Activated CD8-positive, alpha-beta T cell treated with anti-CD3 and anti-CD28 coated beads for 36 hours (primary cell): Measurements from ENCODE around the gene SLC48A1. TPM values are rescaled to one million over a fixed set of nuclear protein-coding genes. Genes with fewer than 3 reads are reported as not detected.
A peak's percentile ranks its signal among the peaks of the same experiment; 100 is the strongest.
"Not testable (repeated sequence)": the region's sequence is repeated elsewhere in the genome, so short reads cannot be mapped to it uniquely, and the experiment has no call there.

Experiments used
- ATAC-seq: fragments of 200-7000 bp; cut with Tn5 transposase; one replicate; pipeline ENCODE4 v1.10.0; 2021; ENCODE audit warnings: mild to moderate bottlenecking, moderate library complexity
- CTCF ChIA-PET: fragments of 350-600 bp; sonication (Branson Sonifier 250); formaldehyde crosslinking; loops from one replicate; lab custom pipeline; 2021; ENCODE audit warnings: antibody characterized with exemption; lab: Charles Lee
- POLR2A ChIA-PET: fragments of 350-600 bp; sonication (Branson Sonifier 250); formaldehyde crosslinking; loops from one replicate; lab custom pipeline; 2021; ENCODE audit warnings: antibody characterized with exemption; lab: Charles Lee
- DNase-seq: peaks from one replicate; pipeline ENCODE4 v3.0.0-alpha.2; 2020
- H3K27ac Mint-ChIP-seq: one replicate; pipeline ENCODE4 v1.8.0; 2021; ENCODE audit warnings: mild to moderate bottlenecking, mixed read lengths
- H3K27me3 Mint-ChIP-seq: one replicate; pipeline ENCODE4 v1.8.0; 2021; ENCODE audit warnings: mixed read lengths
- H3K36me3 Mint-ChIP-seq: one replicate; pipeline ENCODE4 v1.8.0; 2021; ENCODE audit warnings: low read depth, mixed read lengths
- H3K4me1 Mint-ChIP-seq: one replicate; pipeline ENCODE4 v1.8.0; 2021; ENCODE audit warnings: low read depth, mixed read lengths
- H3K4me3 Mint-ChIP-seq: one replicate; pipeline ENCODE4 v1.8.0; 2021; ENCODE audit warnings: mild to moderate bottlenecking, moderate library complexity, mixed read lengths
- H3K9me3 Mint-ChIP-seq: one replicate; pipeline ENCODE4 v1.8.0; 2021; ENCODE audit warnings: mixed read lengths
- CTCF ChIP-seq: fragments of 200-600 bp; IDR thresholded peaks from one replicate; pipeline ENCODE4 v1.8.0; 2022; ENCODE audit warnings: antibody characterized with exemption, mild to moderate bottlenecking
- intact Hi-C: fragments of 100-400 bp; cut with micrococcal nuclease; formaldehyde crosslinking; loops from one replicate; pipeline ENCODE4 v1.10.0; 2022
- total RNA-seq, 2 experiments: library from RNA; stranded (reverse); gene quantifications; one replicate each; pipeline ENCODE4 v1.2.3, GENCODE V29; 2021

SLC48A1 gene
- total RNA-seq, 2 experiments from 2014 or later: 8.8 to 10.2 TPM

DNA sequence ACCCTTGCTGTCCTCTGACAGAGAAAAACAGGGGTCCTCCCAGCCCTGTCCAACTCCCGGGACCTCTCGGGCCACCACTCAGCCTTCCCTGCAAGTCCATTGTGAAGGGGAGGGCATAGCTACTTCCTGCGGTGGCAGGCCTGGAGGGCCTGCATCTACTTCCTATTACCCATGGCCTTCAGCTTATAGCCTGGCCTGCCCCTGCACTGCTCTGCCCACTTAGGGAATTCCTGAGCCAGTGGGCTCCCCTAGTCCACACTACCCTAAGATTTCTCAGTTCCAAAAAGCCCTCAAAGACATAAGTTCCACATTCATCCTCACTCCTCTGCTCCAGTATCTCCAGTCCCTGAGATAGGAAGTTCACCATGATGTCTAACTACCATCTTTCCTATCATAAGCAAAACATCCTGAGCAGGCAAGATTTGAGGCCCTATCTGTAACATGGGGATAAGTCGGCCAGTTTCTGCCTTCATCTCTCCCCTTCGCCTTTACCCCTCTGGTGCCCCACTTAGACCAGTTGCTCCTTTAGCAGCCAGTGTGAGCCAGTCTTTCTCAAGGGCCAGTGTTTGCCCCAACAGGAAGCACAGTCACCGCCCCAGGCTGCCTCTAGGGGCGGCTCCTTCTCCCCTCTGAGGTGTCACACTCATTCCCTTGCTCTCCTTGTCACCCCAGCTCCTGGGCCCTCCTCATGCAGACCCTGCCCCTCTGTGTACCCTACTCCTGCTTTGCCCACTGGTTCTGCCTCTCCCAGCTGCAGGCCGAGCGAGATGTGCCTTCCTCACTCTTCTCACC is 35.7 kb downstream of the SLC48A1 start:
- Mint-ChIP-seq H3K9me3 (no peaks in the 10 kb centered on the region), H3K36me3 (peaks cover 85% of the 10 kb centered on the region)
- TF ChIP-seq CTCF: peak; percentile 62

DNA sequence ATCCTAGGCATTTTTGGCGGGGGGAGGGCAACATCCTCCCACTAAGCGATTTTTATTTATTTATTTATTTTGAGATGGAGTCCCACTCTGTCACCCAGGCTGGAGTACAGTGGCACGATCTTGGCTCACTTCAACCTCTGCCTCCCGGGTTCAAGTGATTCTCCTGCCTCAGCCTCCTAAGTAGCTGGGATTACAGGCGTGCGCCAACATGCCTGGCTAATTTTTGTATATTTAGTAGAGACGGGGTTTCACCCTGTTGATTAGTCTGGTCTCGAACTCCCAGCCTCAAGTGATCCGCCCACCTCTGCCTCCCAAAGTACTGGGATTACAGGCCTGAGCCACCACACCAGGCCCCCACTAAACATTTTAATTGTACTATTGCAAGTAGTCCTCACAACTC is 36.5 kb downstream of the SLC48A1 start:
- H3K9me3 Mint-ChIP-seq, intact Hi-C loops, H3K27me3 Mint-ChIP-seq: not testable (repeated sequence)

More for the DNA sequence above, 35.7 kb downstream of the SLC48A1 start:
- peak; percentile 48 for ATAC-seq
- intact Hi-C loops: no loop called here
- Mint-ChIP-seq H3K27ac (peak overlapping the region; percentile 98), H3K4me1 (peaks cover 84% of the 10 kb centered on the region), H3K4me3 (peak overlapping the region; percentile 79), H3K27me3 (no peaks in the 10 kb centered on the region)
- peak; percentile 85 for DNase-seq
- ChIA-PET CTCF (interaction anchor here (0.8 to 19.8 kb wide), 20 partner anchors 9 to 374 kb away, joined by 3 to 624 read pairs (median 8); partner anchors contain the start of genes CCDC184, ENDOU, HDAC7 and RAPGEF3), POLR2A (interaction anchor here (0.9 to 37.9 kb wide), 12 partner anchors 7 to 71 kb away, joined by 3 to 904 read pairs (median 6); partner anchors contain the start of gene HDAC7)

DNA sequence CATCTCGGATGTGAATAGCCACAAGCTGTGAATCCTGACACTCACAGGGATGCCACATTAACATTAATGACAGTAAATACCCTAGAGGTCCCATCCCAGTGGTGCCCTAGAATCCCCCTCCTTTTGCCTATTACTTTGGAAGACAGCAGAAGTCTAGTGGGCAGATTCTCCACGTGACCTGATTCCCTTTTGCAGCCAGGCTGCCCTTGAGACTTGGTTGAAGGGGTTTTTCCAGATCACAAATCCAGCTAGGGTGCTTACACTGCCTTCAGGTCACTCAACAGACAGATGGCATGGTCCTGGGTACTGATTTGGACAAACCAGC is 38.0 kb downstream of the SLC48A1 start:
- ChIA-PET CTCF (interaction anchor here (1.3 to 19.8 kb wide), 5 partner anchors 7 to 69 kb away, joined by 7 to 624 read pairs (median 37); partner anchors contain the start of gene HDAC7), POLR2A (interaction anchor here (0.8 to 37.9 kb wide), 4 partner anchors 8 to 23 kb away, joined by 3 to 904 read pairs (median 46); partner anchors contain the start of gene HDAC7)
- Mint-ChIP-seq H3K27ac (peak overlapping the region; percentile 98), H3K4me1 (peaks cover 78% of the 10 kb centered on the region), H3K36me3 (peaks cover 85% of the 10 kb centered on the region), H3K9me3 (peaks cover 3% of the 10 kb centered on the region), H3K4me3 (peak overlapping the region; percentile 86), H3K27me3 (no peaks in the 10 kb centered on the region)
- no peak for TF ChIP-seq CTCF
- ATAC-seq: no peak
- intact Hi-C loops: loop anchor here (5.0 to 10.0 kb wide), 2 partner anchors 76 to 596 kb away; no protein-coding TSS in a partner anchor
- DNase-seq: no peak

More for the DNA sequence above, 36.5 kb downstream of the SLC48A1 start:
- Mint-ChIP-seq H3K4me3 (peak overlapping the region; percentile 86), H3K4me1 (peaks cover 83% of the 10 kb centered on the region), H3K36me3 (peaks cover 85% of the 10 kb centered on the region), H3K27ac (peak overlapping the region; percentile 98)
- peak; percentile 35 for DNase-seq
- CTCF ChIA-PET: interaction anchor here (1.2 to 19.8 kb wide), 7 partner anchors 8 to 74 kb away, joined by 3 to 624 read pairs (median 33); partner anchors contain the start of gene HDAC7
- peak; percentile 30 for TF ChIP-seq CTCF
- ATAC-seq: not testable (repeated sequence)
- POLR2A ChIA-PET: interaction anchor here (2.5 to 37.9 kb wide), 3 partner anchors 8 to 25 kb away, joined by 11 to 904 read pairs (median 81); partner anchors contain the start of gene HDAC7

DNA sequence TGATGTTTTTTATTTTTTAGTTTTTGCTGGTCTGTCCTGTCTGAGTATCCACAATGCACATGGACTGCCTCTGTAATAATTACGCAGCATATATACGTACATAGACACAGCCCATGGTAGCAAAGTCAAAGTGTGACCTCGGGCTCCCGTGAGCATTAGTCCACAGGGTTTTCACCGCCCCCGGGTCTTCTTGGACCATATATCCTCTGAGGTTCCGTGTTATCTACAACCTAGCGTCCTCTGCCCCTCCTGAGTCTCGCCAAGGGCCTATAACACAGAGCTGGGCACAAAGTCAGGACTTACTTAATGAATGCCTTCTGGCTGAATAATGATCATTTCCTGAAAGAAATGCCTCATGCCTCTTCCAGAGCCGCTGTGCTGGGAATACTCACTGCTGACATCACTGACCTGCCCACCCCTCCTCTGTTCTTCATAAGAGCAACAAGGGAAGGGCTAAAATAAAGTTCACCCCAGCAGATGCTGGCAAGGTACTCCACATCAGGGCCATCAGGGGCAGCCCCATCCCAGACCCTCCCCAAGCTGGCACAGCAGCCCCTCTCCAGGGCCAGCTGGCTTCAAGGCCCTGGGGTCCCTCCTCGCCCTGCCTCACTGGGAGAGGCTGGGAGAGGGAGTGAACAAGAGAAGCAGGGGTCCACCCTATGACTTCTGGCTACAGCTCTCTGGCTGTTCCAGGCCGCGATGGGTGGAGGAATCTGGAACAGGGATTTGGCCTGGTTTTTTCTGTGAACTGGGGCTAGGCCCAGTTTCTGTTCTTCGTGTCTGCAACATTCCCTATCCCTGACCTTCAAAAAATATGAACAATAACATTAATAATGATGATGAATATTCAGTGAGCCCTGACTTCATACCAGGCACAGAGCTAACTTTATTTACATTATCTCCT is 38.8 kb downstream of the SLC48A1 start:
- no peak for DNase-seq
- ATAC-seq: no peak
- ChIA-PET CTCF (interaction anchor here (1.2 to 19.8 kb wide), 8 partner anchors 9 to 73 kb away, joined by 3 to 624 read pairs (median 12); no protein-coding TSS in a partner anchor), POLR2A (interaction anchor here (1.0 to 37.9 kb wide), 9 partner anchors 7 to 83 kb away, joined by 3 to 904 read pairs (median 6); partner anchors contain the start of gene HDAC7)
- H3K27me3 Mint-ChIP-seq: no peaks in the 10 kb centered on the region
- peak overlapping the region; percentile 86 for H3K4me3 Mint-ChIP-seq
- intact Hi-C loops: loop anchor here (5.0 to 10.0 kb wide), 2 partner anchors 75 to 597 kb away; no protein-coding TSS in a partner anchor
- peaks cover 3% of the 10 kb centered on the region for H3K9me3 Mint-ChIP-seq
- peaks cover 74% of the 10 kb centered on the region for H3K4me1 Mint-ChIP-seq
- no peak for TF ChIP-seq CTCF
- peak overlapping the region; percentile 98 for H3K27ac Mint-ChIP-seq
- peaks cover 85% of the 10 kb centered on the region for H3K36me3 Mint-ChIP-seq
